GM12872 (cell line): Measurements from ENCODE around the gene RAB25.

Experiments used
- TF ChIP-seq, protein P1 (sequence below): IDR thresholded peaks from 3 replicates; pipeline ENCODE4 v1.5.1; 2011; ENCODE audit warnings: low read depth, mild to moderate bottlenecking, low read length, moderate library complexity; ENCODE audit not compliant: insufficient read depth

The RAB25 gene

DNA sequence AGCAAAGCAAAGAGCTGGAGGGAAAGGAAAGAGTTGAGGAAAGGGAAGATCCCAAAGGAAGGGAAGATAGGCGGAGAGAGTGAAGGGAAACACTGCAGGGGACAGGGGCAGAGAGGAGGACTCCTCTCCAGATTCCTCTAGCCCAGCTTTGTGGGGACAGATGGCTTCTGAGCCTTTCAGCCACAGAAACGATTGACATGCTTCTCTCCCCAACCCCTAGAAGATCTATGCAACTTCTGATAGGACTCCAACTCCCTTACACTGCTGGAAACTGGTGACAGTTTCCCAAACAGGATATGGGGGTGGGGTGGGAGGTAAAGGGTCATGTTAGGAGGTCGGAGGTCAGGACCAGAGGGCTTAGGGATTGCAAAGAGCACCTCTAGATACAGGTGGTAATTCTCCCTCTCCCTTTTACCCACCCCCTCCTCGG is 14.8 kb downstream of the RAB25 start:
- TF ChIP-seq, protein P1, sequence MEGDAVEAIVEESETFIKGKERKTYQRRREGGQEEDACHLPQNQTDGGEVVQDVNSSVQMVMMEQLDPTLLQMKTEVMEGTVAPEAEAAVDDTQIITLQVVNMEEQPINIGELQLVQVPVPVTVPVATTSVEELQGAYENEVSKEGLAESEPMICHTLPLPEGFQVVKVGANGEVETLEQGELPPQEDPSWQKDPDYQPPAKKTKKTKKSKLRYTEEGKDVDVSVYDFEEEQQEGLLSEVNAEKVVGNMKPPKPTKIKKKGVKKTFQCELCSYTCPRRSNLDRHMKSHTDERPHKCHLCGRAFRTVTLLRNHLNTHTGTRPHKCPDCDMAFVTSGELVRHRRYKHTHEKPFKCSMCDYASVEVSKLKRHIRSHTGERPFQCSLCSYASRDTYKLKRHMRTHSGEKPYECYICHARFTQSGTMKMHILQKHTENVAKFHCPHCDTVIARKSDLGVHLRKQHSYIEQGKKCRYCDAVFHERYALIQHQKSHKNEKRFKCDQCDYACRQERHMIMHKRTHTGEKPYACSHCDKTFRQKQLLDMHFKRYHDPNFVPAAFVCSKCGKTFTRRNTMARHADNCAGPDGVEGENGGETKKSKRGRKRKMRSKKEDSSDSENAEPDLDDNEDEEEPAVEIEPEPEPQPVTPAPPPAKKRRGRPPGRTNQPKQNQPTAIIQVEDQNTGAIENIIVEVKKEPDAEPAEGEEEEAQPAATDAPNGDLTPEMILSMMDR: no peak

DNA sequence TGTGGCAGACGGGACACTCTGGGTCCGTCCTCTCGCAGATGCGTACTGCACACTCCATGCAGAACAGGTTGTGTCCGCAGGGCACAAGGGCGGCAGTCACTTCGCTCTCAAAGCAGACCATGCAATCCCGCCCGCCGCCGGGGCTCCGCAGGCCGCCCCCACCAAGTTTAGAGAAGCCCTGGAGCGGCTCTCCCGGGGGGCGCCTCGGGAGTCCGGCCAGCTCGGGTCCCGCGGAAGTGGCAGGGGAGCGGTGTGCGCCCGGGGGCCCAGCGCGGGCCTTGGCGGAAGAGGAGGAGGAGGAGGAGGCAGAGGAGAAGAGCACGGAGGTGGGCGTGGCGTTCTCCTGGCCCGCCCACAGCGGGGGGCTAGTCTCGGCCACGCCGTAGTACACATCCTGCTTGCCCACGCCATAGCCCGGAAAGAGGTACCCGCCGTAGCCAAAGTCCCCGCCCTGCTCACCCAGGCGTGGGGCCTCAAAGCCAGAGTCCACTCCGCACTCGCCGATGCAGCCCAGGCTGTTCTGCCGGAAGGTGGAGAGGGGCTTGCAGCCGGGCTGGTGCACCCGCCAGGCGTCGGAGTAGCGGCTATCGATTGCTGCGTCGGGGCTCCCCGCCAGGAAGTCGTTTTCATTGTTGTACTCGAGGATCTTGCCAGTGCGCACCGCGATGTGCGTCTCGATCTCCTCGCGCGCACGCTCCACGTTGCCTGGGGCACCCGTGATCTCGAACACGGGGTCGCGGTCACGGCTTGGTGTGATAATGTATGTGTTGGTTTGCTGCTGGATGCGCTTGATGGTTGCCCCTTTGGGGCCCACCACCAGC is 15.9 kb downstream of the RAB25 start:
- TF ChIP-seq, protein P1: no peak

DNA sequence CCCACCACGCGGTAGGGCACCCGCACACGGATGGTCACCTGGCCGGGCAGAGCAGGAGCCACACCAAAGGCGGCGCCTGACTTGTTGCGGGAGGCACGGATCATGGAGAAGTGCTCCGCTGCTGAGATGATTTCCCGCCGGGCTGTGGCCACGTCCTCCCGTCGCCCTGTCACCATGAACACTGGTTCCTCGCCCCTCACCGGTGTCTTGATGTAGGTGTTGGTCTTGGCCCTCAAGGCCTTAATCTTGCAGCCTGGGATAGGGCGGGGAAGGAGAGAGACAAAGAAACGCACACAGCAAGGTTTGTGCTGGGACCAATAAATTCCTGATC is 16.4 kb downstream of the RAB25 start:
- TF ChIP-seq, protein P1: no peak

DNA sequence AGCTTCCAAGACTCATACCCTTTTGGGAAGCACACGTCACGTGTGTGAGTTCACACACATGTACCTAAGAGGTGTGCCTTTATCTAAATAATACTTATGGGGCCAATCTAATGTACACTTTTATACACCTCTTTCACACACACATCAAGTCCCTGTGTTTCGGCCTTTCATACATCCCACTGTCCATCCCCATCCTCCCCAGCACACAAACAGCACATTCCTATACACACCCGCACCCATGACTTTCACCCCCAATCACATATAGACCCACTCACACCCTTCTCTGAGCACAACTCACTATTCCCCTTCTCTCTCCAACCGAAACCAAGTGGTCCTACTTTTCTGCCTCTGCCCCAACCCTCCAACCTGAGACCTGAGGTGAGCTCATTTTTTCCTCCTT is 17.8 kb downstream of the RAB25 start:
- TF ChIP-seq, protein P1: no peak

DNA sequence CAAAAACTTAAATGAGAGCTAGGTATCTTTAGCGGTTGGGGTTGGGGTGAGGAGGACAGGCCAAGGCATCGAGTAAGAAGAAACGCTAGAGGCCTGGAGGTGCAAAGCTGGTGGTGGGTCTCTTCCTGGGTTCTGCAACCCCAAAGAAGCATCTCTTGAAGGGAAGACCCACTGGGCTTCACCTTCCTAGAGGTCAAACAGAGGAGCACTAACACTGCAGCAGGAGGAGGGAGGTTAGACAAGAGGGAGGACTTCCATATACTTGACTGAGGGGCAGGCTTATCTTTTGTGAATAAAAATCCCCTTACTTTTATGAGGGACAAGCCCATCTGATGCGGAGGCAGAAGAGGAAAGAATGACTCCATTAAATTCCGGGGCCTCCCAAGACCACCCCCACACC is 18.8 kb downstream of the RAB25 start:
- TF ChIP-seq, protein P1: no peak

DNA sequence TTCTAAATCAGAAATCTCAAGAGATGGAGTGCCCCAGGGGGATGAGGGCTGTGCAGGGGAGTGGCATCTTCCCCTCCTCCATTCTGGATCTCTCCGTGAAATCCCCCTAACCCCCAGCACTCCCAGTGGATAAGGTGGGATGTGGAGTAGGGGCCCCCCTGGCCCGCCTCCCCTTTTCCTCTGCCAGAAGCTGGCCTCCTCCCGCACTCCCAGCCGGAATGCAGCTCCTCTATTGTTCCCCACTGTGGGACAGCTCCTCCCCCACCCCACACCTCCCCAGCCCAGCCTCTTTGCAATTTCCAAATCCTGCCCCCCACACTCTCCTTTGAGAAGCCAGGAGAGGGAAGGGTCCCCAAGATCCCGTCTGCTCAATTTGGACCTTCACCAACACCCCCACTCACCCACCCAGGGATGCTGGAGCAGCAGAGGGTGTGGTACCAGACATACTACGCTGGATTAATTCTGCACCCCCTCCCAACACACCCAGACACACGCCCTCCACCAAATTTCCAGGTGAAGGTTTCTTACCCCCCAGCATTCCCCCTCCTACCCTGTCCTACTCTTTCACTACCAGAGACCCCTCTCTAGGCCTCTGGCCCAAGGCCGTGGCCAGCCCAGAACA is 19.4 kb downstream of the RAB25 start:
- TF ChIP-seq, protein P1: no peak

DNA sequence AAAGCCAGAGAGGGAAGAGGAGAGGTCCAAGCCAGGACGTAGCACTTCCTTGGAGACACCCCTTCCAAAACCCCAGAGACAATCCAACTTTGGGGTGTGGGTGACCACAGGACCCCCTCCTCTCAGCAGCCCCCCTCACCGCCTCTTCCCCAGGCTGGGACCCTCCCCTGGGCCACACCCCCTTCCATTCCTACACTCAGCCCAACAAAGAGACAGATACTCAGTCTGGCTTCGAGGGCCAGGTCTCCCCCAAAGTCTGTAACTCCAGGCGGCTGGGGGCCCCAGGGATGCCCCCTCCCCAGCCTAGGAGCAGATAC is 19.9 kb downstream of the RAB25 start:
- TF ChIP-seq, protein P1: no peak
